Activated T-cell treated with anti-CD3 and anti-CD28 coated beads for 1 hour (primary cell): ENCODE results near the gene RAB37.

Experiments used
- DNase-seq: peaks from one replicate; pipeline ENCODE4 v3.0.0-alpha.2; 2020; ENCODE audit warnings: low read depth

The RAB37 gene

DNA sequence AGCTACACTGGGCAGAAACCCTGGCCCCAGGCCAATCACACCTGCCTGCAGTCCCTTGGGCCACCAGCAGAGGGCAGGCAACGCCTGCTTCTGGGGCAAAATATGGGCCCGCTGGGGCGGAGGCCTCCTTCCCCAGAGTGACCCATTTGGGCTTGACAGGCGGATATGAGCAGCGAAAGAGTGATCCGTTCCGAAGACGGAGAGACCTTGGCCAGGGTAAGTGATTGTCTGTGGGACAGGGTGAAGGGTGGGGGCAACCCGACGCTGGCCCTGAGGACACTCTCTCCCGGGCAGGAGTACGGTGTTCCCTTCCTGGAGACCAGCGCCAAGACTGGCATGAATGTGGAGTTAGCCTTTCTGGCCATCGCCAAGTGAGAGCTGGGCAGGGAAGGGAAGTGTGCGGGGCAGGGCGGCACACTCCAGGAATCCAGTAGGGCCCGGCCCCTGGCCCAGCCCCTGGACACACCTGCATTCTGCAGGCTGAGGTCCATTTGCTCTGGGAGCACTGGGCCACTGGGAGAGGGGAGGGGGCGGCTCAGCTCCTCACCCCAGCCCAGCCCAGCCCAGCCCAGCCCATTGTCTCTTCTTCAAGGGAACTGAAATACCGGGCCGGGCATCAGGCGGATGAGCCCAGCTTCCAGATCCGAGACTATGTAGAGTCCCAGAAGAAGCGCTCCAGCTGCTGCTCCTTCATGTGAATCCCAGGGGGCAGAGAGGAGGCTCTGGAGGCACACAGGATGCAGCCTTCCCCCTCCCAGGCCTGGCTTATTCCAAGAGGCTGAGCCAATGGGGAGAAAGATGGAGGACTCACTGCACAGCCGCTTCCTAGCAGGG is 7.9 kb downstream of the RAB37 start:
- peak; percentile 82 for DNase-seq

GRCh38 chr17:74745548-74746177 is 8.6 kb downstream of the RAB37 start:
- no peak for DNase-seq

DNA sequence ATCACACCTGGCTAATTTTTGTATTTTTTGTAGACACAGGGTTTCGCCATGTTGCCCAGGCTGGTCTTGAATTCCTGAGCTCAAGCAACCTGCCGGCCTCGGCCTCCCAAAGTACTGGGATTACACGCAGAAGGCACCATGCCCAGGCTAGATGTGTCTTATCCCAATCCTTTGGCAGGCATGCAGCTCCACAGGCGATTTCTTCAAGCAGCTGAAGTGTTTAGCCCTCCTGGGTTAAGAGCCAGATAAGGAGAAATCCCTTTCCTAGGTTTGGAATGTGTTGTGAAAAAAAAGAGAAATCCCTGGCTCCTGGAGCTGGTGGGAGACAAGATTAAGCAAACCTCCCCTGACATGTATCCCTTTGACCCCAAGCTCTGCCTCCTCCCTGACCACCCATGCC is 9.3 kb downstream of the RAB37 start:
- no peak for DNase-seq

DNA sequence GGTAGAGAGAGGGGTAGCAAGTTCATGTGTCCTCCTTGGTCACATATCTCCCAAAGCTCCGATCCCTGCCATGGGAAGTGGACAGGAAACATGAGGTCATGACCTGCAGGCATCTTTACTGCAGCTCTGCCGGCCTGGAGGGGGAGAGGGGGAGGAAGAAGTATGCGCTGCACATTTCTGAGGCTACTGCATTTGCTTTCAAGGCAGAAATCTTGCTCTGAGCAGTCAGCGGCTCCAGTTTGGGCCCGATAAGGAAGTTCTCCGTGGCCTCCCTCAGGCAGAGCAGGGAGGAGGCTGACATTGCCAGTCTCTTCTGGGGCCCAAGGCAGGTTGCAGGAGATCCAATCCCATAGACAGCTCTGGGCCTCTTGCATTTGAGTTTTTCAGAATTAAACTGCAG is 9.9 kb downstream of the RAB37 start:
- no peak for DNase-seq

DNA sequence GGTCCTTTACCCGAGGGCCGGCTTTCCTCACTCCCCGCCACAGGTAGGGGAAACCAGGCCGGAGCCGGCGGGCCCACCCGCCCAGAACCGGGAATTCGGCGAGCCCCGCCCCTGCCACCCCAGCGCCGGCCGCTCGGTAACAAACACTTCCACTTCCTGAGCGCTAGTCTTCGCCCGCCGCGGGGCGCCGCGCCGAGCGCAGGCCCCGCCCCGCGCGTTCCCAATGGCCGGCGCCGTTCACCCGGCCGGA is 11.1 kb downstream of the RAB37 start:
- DNase-seq, result no peak

DNA sequence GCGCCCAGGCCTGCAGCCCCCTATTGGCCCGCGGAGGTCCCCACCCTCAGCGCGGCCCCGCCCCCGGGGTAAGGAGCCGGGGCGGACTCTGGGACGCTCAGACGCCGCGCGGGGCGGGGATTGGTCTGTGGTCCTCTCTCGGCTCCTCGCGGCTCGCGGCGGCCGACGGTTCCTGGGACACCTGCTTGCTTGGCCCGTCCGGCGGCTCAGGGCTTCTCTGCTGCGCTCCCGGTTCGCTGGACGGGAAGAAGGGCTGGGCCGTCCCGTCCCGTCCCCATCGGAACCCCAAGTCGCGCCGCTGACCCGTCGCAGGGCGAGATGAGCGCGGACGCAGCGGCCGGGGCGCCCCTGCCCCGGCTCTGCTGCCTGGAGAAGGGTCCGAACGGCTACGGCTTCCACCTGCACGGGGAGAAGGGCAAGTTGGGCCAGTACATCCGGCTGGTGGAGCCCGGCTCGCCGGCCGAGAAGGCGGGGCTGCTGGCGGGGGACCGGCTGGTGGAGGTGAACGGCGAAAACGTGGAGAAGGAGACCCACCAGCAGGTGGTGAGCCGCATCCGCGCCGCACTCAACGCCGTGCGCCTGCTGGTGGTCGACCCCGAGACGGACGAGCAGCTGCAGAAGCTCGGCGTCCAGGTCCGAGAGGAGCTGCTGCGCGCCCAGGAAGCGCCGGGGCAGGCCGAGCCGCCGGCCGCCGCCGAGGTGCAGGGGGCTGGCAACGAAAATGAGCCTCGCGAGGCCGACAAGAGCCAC is 11.6 kb downstream of the RAB37 start, which contains the start of gene NHERF1:
Gene NHERF1, plus strand, starts transcription at position 100 of the 750 bp plus-strand sequence. Its CDS starts 219 bp downstream, at position 319.
- peak; percentile 88 for DNase-seq

DNA sequence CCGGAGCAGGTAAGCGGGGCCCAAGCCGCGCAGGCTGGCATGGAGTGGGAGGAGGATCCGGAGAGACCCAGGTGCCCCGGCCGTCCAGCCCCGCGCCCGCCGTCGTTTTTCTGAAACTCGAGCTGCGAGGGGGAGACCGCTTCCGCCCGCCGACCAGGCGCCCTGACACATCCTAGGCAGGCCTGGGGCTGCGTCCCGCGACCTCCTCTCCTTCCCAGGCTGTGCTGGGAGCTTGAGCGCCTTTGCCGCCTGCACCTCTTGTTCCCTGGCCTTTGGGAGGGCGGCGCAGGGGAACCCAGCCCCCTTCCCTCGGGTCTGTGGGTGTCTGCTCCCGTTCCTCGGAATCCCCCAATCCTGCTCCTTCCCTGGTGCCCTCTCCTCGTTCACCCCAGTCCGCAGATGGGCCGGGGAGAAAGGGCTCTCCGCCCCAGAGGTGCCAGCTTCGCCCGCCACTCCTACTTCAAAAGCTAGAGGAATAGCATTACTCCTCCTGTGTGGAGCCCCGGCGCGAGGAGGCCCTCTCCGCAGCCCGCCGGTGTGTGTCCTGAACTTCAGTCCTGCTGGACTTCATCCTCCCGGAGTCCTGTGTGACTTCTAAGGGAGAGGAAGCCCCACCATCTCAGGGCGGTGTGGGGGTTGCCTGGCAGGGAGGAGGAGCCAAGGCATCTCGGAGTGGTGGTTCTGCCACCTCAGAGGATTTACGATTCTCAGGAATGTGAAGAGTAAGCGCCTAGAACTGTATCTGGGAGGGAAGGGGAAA is 12.4 kb downstream of the RAB37 start:
- DNase-seq, result peak; percentile 29

- no peak for DNase-seq
Observed at GRCh38 chr17:74750039-74750326, 12.9 kb downstream of the RAB37 start.

GRCh38 chr17:74750327-74751069 is 13.4 kb downstream of the RAB37 start:
- DNase-seq, result no peak

GRCh38 chr17:74752415-74752814 is 15.4 kb downstream of the RAB37 start:
- no peak for DNase-seq

DNA sequence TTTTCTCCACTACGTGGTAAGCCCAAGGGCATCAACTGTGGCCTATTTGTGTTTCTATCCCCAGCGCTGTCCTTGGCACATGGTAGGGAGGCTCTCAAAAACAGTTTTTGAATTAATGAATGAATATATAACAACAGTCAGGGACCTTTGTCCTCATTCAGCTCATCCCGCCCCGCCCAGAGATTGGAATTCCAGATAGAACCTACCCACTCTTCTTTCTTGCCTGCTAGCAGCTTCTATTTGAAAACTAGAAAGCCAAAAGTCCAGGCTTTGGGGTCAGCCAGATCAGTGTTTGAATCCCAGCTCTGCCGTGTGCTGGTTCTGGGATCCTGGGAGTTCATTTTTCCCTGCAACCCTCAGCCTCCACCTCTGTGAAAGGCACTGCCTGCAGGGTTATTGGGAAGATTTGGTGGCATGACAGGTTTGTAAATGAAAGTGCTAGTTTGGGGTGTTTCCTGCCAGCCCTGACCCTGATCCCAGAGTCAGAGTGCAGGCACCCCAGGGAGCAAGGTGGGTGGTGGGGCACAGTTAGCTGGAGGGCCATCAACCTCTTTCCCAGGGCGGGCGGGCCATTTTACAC is 15.9 kb downstream of the RAB37 start:
- DNase-seq, result no peak

DNA sequence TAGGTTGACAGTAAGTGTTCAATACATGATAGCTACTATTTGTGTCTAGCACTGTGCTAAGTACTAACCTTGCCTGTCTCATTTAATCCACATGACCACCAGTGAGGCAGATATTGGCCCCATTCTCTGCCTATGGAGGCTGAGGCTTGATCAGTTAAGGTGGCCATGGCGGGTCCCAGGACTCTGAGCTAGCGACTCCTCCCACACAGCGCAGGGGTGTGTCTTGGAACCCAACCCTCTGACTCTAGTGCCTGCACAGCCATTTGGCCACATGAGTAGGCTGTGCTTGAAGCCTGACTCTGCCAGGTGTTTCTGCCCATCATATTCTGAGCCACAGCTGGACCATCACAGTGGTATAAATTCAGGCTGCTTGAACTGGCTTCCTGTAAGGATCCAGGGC is 17.8 kb downstream of the RAB37 start:
- DNase-seq, result no peak

DNA sequence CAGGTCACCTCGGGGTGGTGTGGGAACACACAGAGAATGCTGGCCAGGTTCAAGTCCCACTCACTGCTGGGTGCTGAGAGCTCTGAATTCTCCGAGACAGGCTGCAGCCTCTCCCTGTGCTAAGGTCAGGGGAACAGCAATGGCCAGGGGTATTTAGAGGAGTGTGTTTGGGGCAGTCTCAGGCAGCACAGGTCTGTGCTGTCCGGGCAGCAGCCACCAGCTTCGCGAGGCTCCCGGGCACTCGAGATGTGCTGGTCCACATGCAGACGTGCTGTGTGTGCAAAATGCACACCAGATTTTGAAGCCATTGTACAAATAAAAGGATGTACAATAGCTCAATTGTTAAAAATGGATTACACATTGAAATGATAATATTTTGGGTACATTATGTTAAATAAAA is 18.5 kb downstream of the RAB37 start:
- DNase-seq, result no peak

DNA sequence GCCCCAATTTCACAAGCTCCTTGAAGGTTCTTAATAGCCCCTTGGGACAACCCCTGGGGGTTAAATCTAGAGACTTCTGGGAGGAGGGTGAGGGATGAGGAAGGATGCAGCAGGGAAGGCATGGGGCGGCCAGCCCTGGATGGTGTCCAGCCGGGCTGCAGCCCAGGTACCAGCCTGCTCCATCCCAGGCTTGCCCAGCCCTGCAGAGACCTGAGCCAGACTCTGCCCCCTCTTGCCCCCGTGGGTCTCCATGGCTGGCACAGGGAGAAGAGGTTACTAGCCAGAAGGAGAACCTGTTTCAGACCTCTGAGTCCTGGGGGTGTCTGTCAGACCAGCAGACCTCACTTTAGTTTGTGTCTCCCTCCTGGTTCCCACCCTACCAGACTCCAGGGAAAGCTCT is 19.8 kb downstream of the RAB37 start:
- no peak for DNase-seq

DNA sequence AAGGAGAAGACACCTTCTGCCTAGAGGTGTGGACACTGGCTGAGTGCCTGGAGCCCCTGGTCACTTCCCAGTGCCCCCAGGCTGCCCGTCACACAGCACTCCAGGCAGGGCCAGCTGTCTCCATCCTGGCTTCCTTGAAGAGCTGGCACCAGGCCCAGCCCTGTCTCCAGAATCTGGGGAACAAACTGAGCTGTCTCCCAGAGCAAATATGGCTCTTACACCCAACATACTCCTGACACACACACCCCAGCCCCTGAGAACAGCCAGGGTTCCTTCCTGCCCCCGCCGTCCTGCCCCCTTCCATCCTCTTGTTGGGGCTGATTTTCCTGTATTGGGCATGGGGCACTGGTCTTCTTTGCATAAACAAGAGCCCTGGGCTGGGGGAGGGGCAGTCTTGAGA is 20.4 kb downstream of the RAB37 start:
- DNase-seq, result no peak

- DNase-seq, result no peak
Observed at GRCh38 chr17:74757931-74758847, 21.1 kb downstream of the RAB37 start.

DNA sequence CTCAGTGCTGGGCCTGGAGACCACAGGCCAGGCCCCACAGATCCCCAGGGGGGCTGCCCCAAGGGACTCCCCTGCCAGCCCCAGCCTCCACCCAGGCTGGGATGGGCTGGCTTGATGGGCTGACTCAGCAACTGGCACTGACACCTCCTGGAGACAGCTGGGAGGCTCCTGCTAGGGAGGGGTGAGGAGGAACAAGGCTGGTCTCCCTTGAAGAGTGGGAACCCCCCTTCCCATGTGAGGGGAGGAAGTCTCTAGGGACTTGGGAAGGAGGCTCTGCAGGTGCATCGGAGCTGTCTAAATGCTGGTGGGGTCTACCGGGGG is 21.8 kb downstream of the RAB37 start:
- DNase-seq, result no peak

- no peak for DNase-seq
Observed at GRCh38 chr17:74759243-74759801, 22.3 kb downstream of the RAB37 start.

DNA sequence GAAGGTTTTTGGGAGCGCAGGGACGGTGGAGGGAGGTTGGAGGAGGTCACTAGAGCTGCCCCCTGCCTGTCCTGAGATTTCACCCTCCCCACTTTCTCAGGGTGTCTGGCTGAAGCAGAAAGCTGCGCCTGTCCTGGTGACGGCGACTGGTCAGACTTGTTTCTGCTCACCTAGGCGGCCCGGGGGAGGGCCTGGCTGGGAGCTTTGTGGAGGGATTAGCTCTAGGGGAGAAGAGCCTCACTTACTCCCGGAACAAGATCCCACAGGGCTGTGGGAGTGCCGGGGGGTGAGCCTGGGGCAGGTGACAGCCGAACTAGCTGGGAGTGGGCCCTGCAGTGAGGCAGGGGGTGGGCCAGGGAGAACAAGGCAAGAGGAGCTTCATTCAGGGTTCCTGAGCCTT is 22.9 kb downstream of the RAB37 start:
- no peak for DNase-seq

DNA sequence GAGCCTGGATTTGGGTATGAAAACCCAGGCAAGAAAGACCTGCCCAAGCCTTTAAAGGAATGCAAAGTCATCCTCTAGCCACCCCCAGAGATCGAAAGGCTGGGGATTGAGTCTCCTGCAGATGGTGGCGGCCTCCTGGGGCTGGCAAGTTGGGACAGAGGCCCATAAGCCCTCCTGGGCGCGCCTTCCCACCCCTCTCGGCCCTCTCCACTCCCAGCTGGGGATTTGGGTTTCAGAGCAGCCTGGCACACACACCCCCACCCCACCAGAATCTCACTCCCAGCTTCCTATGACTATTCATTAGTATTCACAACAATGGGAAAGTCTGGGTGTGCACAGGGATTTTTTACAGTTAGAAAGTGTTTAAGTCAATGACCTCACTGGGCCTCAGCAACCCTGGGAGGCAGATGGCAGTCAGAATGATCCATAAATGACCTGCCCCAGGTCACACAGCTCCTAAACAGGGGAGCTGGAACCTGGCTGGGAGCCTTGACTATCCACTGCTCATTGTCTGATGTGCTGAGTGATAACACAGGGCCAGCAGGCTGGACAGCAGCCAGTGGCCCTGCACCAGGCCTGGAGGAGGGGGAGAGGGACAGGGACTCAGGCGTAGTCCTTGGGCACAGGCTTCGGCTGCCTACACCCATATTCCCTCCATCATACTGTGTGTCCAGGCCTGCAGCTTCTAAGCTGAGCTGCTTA is 23.5 kb downstream of the RAB37 start:
- DNase-seq, result no peak
